Amniotic epithelial cell (primary cell): Measurements from ENCODE around the gene WASF1.
"Not testable (repeated sequence)": the region's sequence is repeated elsewhere in the genome, so short reads cannot be mapped to it uniquely, and the experiment has no call there.

Experiments
- DNase-seq: peaks from one replicate; pipeline ENCODE4 v3.0.0-alpha.2; 2010; ENCODE audit warnings: low read depth

Gene WASF1

DNA sequence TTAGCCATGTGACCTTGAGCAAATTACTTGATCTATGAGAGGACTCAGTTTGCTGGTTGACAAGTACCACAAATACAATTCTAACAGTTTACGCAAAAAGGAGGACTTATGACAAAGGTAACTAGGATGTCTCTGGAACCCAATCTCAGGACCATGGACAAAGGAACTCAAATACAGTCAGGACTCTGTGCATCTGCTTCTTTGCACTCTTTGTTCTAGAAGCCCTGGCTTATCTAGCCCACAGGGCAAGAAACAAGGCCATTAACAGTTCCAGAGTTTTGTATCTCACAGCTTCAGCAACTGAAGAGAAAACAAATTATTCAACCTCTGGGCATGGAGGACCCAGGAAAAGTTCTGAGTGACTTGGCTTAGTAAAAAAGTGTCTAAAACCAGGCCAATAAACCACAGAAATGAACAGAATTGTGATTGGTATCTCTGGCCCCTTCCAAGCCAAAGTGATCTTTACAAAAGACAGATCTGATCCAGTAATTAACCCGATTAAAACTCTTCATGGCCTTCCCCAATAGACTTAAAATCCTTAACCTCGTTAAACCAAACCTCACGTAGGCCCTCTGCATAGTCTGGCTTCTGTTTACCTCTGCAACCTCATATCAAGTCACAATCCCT lies 5.9 kb downstream of the WASF1 start:
- DNase-seq: peak; percentile 28

DNA sequence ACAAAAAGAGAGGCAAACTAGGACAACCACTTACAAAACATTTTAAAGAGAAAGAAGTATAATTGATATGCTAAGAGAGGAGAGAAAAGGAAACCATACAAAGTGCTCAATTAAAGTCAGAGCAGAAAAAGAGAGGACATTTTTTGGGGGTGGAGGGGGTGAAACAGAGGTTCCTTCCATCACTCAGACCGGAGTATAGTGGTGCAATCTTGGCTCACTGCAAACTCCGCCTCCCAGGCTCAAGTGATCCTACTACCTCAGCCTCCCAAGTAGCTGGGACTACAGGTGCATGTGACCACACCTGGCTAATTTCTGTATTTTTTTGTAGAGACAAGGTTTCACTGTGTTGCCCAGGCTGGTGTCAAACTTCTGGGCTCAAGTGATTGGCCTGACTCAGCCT lies 9.4 kb downstream of the WASF1 start:
- no peak for DNase-seq

DNA sequence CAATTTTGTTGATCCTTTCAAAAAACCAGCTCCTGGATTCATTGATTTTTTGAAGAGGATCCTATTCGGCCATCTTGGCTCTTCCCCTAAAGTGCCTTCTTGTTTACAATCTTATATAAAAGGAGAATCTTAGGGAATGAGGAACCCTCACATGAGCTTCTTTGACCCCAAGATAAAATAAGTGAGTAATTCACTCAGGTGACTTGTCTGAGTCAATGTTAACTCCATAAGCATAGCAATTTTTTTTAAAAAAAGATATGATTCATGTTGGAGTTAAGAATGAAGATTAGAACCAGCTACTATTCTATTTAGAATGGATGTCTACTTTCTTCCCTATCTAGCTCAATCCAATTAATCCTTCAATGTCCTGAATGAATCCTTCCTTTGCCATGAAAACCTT lies 21.0 kb downstream of the WASF1 start:
- peak; percentile 59 for DNase-seq

GRCh38 chr6:110147870-110148269 lies 31.6 kb downstream of the WASF1 start:
- DNase-seq: no peak

DNA sequence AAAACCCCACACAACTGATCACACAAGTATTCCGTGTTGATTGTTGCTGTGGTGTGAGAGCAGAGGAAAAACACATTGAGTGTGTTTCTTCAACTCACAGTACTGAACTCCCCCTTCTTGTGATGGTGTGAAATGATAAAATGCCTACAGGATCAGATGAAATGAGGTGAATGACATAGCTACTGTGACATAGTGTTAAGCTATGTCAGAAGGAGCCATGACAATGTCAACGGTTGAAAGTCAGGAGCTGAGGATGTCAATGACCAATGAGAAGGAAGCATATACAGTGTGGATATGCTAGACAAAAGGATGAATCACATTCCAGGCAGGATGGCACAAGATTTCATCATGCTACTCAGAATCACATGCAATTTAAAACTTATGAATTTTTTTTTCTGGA lies 38.8 kb downstream of the WASF1 start:
- peak; percentile 46 for DNase-seq

DNA sequence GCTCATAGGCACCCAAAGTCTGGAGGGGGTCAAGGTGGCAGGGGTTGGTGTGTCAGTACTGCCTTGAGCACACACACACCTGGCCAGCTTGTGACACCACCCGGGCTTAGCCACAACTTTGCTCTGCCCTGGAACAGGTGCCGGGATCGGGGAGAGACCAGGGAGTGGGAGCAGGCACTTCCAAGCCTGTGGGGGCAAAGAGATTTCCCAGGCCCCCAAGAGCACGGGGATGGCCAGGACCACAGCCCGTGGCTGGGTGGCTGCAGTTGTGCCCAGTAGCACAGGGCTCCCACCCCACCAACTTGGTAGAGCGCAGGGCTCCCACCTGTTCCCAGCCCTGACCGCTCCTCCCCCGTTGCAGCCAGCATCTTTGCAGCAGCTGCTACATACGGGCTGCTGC lies 40.4 kb downstream of the WASF1 start:
- DNase-seq: no peak

- DNase-seq: no peak
These were observed 41.3 kb downstream of the WASF1 start for GRCh38 chr6:110137924-110138887.

DNA sequence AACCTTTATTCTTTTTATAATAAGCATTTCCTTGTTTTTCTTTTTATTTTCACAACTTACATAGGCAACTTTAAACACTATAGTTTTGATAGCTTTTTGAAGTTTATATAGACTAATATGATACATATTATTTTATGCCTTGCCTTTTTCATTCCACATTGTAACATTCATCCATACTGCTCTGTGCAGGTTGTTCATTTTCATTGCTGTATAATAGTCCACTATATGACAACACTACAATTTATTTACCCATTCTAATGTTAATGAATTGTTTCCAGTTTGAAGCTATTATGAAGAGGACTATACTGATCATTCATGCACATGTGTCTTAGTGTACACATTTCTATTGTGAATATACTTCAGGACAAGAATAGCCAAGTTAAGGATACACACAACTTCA lies 49.1 kb downstream of the WASF1 start:
- no peak for DNase-seq

GRCh38 chr6:110128418-110128817 lies 51.1 kb downstream of the WASF1 start:
- DNase-seq: no peak

DNA sequence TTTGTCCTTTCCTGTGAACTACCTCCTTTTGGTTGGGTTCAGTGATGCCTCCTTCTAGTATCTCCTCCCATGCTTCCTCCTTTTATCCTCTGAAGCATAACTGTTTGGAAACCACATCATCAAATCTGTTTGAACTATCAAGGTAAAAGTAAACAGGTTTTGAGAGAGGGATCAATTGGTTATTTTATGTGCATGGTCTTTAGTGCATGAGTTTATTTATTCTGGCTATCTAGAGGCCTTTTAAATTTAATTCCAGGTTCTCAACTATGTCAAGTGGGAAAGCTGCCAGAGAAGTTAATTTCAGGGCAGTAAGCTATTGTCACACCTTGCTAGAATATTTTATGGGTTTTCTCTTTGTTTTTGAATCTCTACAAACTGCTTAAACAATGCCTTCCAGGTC lies 54.1 kb downstream of the WASF1 start:
- DNase-seq: no peak

- not testable (repeated sequence) for DNase-seq
These were observed 57.8 kb downstream of the WASF1 start for GRCh38 chr6:110121655-110122054.

DNA sequence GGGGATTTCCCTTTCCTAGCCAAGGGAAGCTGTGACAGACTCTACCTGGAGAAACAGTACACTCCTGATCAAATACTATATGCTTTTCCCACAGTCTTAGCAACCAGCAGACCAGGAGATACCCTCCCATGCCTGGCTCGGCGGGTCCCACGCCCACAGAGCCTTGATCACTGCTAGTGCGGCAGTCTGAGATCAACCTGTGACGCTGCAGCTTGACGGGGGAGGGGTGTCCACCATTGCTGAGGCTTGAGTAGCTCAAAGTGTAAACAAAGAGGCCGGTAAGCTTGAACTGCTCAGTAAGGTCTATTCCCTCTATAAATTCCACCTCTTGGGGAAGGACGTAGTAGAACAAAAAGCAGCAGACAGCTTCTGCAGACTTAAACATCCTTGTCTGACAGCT lies 63.2 kb downstream of the WASF1 start:
- DNase-seq: peak; percentile 39

GRCh38 chr6:110114004-110114403 lies 65.5 kb downstream of the WASF1 start:
- peak; percentile 8 for DNase-seq

DNA sequence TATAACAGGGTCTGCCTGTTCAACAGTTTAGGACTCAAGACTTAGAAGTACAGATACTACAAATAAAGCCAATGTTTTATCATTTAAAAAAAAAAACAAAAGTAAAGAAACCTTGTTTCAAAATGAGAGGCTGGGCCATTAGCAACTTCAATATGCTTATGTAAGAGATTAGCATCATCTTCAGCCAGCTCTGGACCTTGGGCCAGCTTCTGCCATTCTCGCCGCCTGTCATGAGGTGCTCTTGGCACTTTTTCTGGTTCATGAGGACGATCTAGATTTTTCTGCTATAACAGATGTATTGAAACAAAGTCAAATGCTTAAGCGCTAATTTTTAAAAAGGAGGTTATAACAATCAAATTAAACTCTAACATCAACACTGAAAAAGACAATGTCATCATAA lies 74.2 kb downstream of the WASF1 start:
- no peak for DNase-seq

- DNase-seq: no peak
These were observed 76.2 kb downstream of the WASF1 start for GRCh38 chr6:110103260-110103659.

GRCh38 chr6:110102411-110102810 lies 77.1 kb downstream of the WASF1 start:
- no peak for DNase-seq

GRCh38 chr6:110101885-110102284 lies 77.6 kb downstream of the WASF1 start:
- no peak for DNase-seq

DNA sequence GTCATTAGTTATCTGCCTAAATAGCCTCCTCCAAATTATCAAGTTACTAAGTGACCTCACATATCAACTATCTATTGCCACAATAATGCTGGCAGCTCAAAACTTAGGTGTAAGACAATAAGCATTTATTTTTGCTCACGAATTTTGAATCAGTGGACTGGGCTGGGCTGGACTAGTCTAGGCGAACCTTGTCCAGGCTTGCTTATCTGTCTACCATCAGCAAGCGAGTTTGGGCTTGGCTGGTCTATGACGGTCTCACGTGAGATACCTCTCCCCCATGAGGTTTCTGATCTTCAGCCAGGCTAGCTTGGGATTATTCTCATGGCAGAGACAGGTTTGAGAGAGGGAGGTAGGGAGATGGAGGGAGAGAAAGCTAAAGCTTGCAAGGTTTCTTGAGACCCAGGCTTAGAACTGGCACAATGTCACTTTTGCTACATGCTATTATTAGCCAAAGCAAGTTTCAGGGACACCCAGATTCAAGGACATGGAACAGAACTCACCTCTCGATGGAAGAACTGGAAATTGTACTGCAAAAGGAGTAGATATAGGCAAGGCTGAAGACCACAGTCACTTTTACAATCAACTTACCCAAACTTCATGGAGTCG lies 80.9 kb downstream of the WASF1 start:
- no peak for DNase-seq

DNA sequence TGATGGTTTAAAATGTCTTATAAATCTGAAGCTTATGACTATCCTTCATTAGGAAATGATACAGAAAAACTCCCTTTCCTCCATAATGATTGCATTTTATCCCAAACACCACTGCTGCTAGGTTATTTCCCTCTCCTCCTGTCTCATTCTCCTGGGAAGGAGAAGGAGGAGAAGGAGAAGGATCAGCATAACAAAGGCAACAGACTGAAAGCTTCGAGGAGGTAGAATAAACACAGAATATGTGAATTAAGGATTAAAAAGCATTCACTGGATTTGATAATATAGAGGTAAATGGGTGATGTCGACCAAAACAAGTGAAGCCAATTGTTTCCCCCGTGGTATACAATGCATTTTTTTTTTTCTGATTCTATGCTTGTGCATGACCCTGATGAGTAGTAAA lies 82.0 kb downstream of the WASF1 start:
- no peak for DNase-seq

GRCh38 chr6:110095935-110096334 lies 83.5 kb downstream of the WASF1 start:
- DNase-seq: no peak

GRCh38 chr6:110095101-110095500 lies 84.4 kb downstream of the WASF1 start:
- DNase-seq: no peak

DNA sequence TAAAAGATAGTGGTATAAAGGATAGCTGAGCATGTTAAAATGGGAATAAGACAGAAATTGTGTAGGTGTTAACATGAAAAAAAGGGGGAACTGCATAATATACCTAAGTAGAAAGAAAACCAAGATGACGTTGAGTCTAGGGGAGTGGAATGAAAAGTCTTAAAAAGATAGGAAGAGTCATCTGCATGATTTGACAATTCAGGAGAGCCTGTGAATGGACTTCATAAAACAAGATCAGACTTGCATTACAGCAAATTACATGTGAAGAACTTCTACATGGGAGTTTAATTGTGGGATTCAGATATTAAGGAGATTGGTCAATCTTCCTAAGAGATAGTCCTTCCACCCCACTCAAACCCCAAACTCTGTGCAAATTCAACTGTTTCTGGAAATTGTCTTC lies 85.5 kb downstream of the WASF1 start:
- no peak for DNase-seq

DNA sequence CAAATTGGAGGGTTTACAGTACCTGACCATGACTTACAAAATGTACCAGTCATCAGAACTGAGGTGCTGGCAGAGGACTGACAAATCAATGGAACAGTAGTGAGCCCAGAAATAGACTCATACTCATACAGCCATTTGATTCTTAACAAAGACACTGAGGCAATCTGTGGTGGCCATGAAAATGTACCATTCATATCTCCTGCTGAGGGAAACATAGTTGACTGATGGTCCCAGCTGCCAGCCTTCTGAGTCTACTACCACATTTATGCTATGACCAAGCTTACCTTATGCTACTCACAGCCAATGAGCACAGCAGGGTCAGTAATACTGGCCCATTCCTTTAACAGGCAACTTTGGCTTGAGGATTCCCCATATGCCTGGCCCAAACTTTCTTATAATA lies 88.6 kb downstream of the WASF1 start:
- no peak for DNase-seq
